Stimulated activated CD8-positive, alpha-beta memory T cell treated with anti-CD3 and anti-CD28 coated beads, Interleukin-15, amount 100 ng/mL, for 1 hour (primary cell): ENCODE results near the gene RIOK3.

Source experiments
- DNase-seq: peaks from one replicate; pipeline ENCODE4 v3.0.0-alpha.2; 2020; ENCODE audit warnings: low read depth

The RIOK3 gene

DNA sequence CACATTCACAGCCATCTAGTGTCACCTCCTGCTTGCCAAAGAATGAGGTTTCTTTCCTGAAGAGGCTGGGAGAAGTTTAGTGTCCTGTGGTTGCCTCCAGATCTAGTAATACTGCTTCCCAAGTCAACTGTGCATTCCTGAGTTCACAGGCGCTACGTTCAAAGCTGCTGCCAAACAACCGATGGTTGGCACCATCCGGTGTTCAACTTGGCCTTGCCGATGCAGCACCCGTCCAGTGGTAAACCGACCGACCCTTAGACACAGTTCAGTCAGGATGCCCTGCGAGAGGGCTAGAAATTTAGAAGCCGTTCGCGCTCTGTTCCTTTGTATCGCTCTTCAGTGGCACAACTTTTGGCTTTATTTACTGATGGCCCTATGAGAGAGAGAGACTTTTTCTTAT is 78.8 kb downstream of the RIOK3 start:
- DNase-seq, result no peak
